H1 (cell line): ENCODE measurements around the gene UBE3C. TPM values are rescaled to one million over a fixed set of nuclear protein-coding genes. Genes with fewer than 3 reads are reported as not detected.

Source experiments
- CTCF ChIA-PET: fragments of 300-600 bp; sonication (Branson Sonifier 250); formaldehyde crosslinking; loops from one replicate; lab custom pipeline; 2021; ENCODE audit not compliant: partially characterized antibody; lab: Charles Lee
- POLR2A ChIA-PET: fragments of 300-600 bp; sonication (Branson Sonifier 250); formaldehyde crosslinking; loops from one replicate; lab custom pipeline; 2021; ENCODE audit warnings: inconsistent platforms; ENCODE audit not compliant: partially characterized antibody; lab: Charles Lee
- DNase-seq, 2 experiments: peaks; one replicate each; pipeline versions ENCODE4 v3.0.0 to v3.0.0-alpha.2; 2010 to 2022; ENCODE audit warnings: low spot score in 2 of 2, low read depth in 1 of 2, mixed read lengths in 1 of 2
- FAIRE-seq: peaks from 2 replicates; lab custom pipeline; 2011; peaks lifted over from hg19 to GRCh38; lab: Jason Lieb, UNC
- H2AFZ ChIP-seq: 2 replicates; pipeline ENCODE4 v1.8.1; 2012; ENCODE audit warnings: low read length, inconsistent platforms
- H2AK5ac ChIP-seq: 2 replicates; pipeline ENCODE4 v1.6.1; 2013; ENCODE audit warnings: low read depth, low read length
- H2BK120ac ChIP-seq: replicated peaks from 2 replicates; pipeline ENCODE3; 2013; ENCODE audit warnings: low read depth, low read length, inconsistent platforms
- H2BK12ac ChIP-seq: 2 replicates; pipeline ENCODE4 v1.6.1; 2013; ENCODE audit warnings: low read depth, low read length
- H2BK15ac ChIP-seq: 2 replicates; pipeline ENCODE4 v1.6.1; 2013; ENCODE audit warnings: low read length
- H2BK20ac ChIP-seq: 2 replicates; pipeline ENCODE4 v1.6.1; 2013; ENCODE audit warnings: low read length
- H2BK5ac ChIP-seq: 2 replicates; pipeline ENCODE4 v1.6.1; 2013; ENCODE audit warnings: low read depth, low read length
- H3K14ac ChIP-seq: 2 replicates; pipeline ENCODE4 v1.6.1; 2013; ENCODE audit warnings: inconsistent platforms; ENCODE audit not compliant: insufficient read length
- H3K18ac ChIP-seq: 2 replicates; pipeline ENCODE4 v1.6.1; 2013; ENCODE audit warnings: low read length; ENCODE audit errors: extremely low read depth
- H3K23ac ChIP-seq: 2 replicates; pipeline ENCODE4 v1.6.1; 2013; ENCODE audit warnings: inconsistent platforms; ENCODE audit not compliant: insufficient read length
- H3K23me2 ChIP-seq: 2 replicates; pipeline ENCODE4 v1.6.1; 2013; ENCODE audit warnings: low read depth, low read length
- H3K27ac ChIP-seq: 2 replicates; pipeline ENCODE4 v1.6.1; 2011; ENCODE audit warnings: low read depth, low read length, inconsistent platforms
- H3K27me3 ChIP-seq, 4 experiments: replicated peaks in 1 of 4; 1 replicate in 1 of 4; 2 replicates in 3 of 4; pipeline versions ENCODE4 v1.6.1 to v1.8.1; 2011 to 2013; ENCODE audit warnings: low read length in 3 of 4, mild to moderate bottlenecking in 3 of 4, inconsistent platforms in 2 of 4, mixed read lengths in 2 of 4, moderate library complexity in 1 of 4; ENCODE audit not compliant: control insufficient read depth in 3 of 4, insufficient read depth in 3 of 4; ENCODE audit errors: extremely low read depth in 1 of 4
- H3K36me3 ChIP-seq, 4 experiments: 2 replicates each; pipeline versions ENCODE4 v1.6.1 to v1.8.1; 2011 to 2013; ENCODE audit warnings: mild to moderate bottlenecking in 4 of 4, low read length in 3 of 4, moderate library complexity in 2 of 4, control low read depth in 1 of 4, inconsistent platforms in 1 of 4; ENCODE audit not compliant: insufficient read depth in 4 of 4, control insufficient read depth in 2 of 4
- H3K4ac ChIP-seq: replicated peaks from 2 replicates; pipeline ENCODE3; 2013; ENCODE audit warnings: low read length, low read depth, mixed read lengths, inconsistent platforms; ENCODE audit not compliant: insufficient read length
- H3K4me1 ChIP-seq, 4 experiments: replicated peaks in 1 of 4; 1 replicate in 1 of 4; 2 replicates in 3 of 4; pipeline versions ENCODE4 v1.6.1 to v1.8.1; 2011 to 2013; ENCODE audit warnings: low read length in 3 of 4, inconsistent platforms in 2 of 4, mixed read lengths in 1 of 4; ENCODE audit not compliant: insufficient read depth in 4 of 4, control insufficient read depth in 3 of 4
- H3K4me2 ChIP-seq, 2 experiments: 2 replicates each; pipeline versions ENCODE4 v1.6.1 to v1.8.1; 2011 to 2013; ENCODE audit warnings: low read depth in 2 of 2, low read length in 2 of 2, control low read depth in 1 of 2, inconsistent platforms in 1 of 2, mild to moderate bottlenecking in 1 of 2; ENCODE audit not compliant: insufficient read depth in 1 of 2
- H3K4me3 ChIP-seq, 4 experiments: fragments of 200-600, 300-600 bp in 1 of 4; sonication (generic), shearing (Covaris generic), sonication (Bioruptor Twin) in 1 of 4; 2 replicates each; pipeline versions ENCODE4 v1.5.1 to v1.8.1; 2011 to 2016; ENCODE audit warnings: low read length in 4 of 4, low read depth in 3 of 4, control low read depth in 2 of 4, inconsistent platforms in 2 of 4, mild to moderate bottlenecking in 2 of 4, mixed read lengths in 1 of 4, moderate library complexity in 1 of 4; ENCODE audit not compliant: insufficient read depth in 2 of 4; ENCODE audit errors: extremely low read depth in 1 of 4
- H3K56ac ChIP-seq: replicated peaks from 2 replicates; pipeline ENCODE3; 2013; ENCODE audit warnings: low read depth, mild to moderate bottlenecking, mixed read lengths, low read length, inconsistent platforms; ENCODE audit not compliant: insufficient read length
- H3K79me1 ChIP-seq: 2 replicates; pipeline ENCODE4 v1.6.1; 2013; ENCODE audit warnings: low read depth, low read length, control low read depth
- H3K79me2 ChIP-seq, 2 experiments: 2 replicates each; pipeline versions ENCODE4 v1.6.1 to v1.8.1; 2012 to 2013; ENCODE audit warnings: low read length in 2 of 2, mild to moderate bottlenecking in 2 of 2, inconsistent platforms in 1 of 2; ENCODE audit not compliant: insufficient read depth in 2 of 2, control insufficient read depth in 1 of 2
- H3K9ac ChIP-seq, 4 experiments: replicated peaks in 1 of 4; 1 replicate in 1 of 4; 2 replicates in 3 of 4; pipeline versions ENCODE4 v1.6.1 to v1.8.1; 2011 to 2013; ENCODE audit warnings: low read depth in 3 of 4, low read length in 3 of 4, control low read depth in 2 of 4, mild to moderate bottlenecking in 2 of 4, moderate library complexity in 2 of 4, inconsistent platforms in 1 of 4; ENCODE audit errors: extremely low read depth in 1 of 4
- H3K9me3 ChIP-seq, 2 experiments: 2 replicates each; pipeline versions ENCODE4 v1.6.1 to v1.8.1; 2012 to 2013; ENCODE audit warnings: mild to moderate bottlenecking in 2 of 2, moderate library complexity in 2 of 2, control low read depth in 1 of 2, inconsistent platforms in 1 of 2, low read depth in 1 of 2, low read length in 1 of 2, mixed read lengths in 1 of 2; ENCODE audit not compliant: insufficient read depth in 2 of 2
- H4K20me1 ChIP-seq, 2 experiments: replicated peaks in 1 of 2; 2 replicates each; pipeline versions ENCODE3 to v1.8.1; 2011 to 2013; ENCODE audit warnings: inconsistent platforms in 2 of 2, low read length in 2 of 2, mild to moderate bottlenecking in 1 of 2; ENCODE audit not compliant: insufficient read depth in 2 of 2, control insufficient read depth in 1 of 2
- H4K5ac ChIP-seq: 2 replicates; pipeline ENCODE4 v1.6.1; 2013; ENCODE audit warnings: low read length, low read depth, mixed read lengths, inconsistent platforms; ENCODE audit not compliant: insufficient read length
- H4K8ac ChIP-seq: 2 replicates; pipeline ENCODE4 v1.8.0; 2013; ENCODE audit warnings: mild to moderate bottlenecking, moderate library complexity, low read length, inconsistent platforms; ENCODE audit not compliant: insufficient read depth; ENCODE audit errors: extremely low read depth
- H4K91ac ChIP-seq: replicated peaks from 2 replicates; pipeline ENCODE3; 2013; ENCODE audit warnings: low read length, mixed read lengths, inconsistent platforms; ENCODE audit not compliant: insufficient read length
- BCL11A ChIP-seq, 2 experiments: IDR thresholded peaks; one replicate each; pipeline ENCODE4 v1.6.1; 2011; ENCODE audit warnings: low read depth in 2 of 2, low read length in 2 of 2, mild to moderate bottlenecking in 2 of 2
- KDM1A ChIP-seq: fragments of 200-600, 300-600 bp; sonication (generic); IDR thresholded peaks from 2 replicates; pipeline ENCODE4 v1.7.1; 2016; ENCODE audit warnings: mild to moderate bottlenecking, low read length, borderline replicate concordance
- RBBP5 ChIP-seq: IDR thresholded peaks from 2 replicates; pipeline ENCODE4 v1.7.1; 2012; ENCODE audit warnings: low read depth, mild to moderate bottlenecking, inconsistent platforms, low read length, moderate library complexity, borderline replicate concordance
- RFX5 ChIP-seq: IDR thresholded peaks from 2 replicates; pipeline ENCODE4 v1.6.1; 2011; ENCODE audit warnings: low read depth, low read length, improper control_type of control experiment, borderline replicate concordance
- RXRA ChIP-seq: IDR thresholded peaks from 2 replicates; pipeline ENCODE4 v1.6.1; 2011; ENCODE audit warnings: low read depth, mild to moderate bottlenecking, low read length, moderate library complexity; ENCODE audit not compliant: insufficient read depth
- SRF ChIP-seq: IDR thresholded peaks from 2 replicates; pipeline ENCODE4 v1.6.1; 2011; ENCODE audit warnings: mild to moderate bottlenecking, low read depth, low read length, moderate library complexity
- SUZ12 ChIP-seq: fragments of 200-600 bp; sonication (generic); IDR thresholded peaks from 2 replicates; pipeline ENCODE4 v1.6.1; 2012; ENCODE audit warnings: mild to moderate bottlenecking, inconsistent platforms, low read length, moderate library complexity, mixed read lengths
- TBP ChIP-seq: IDR thresholded peaks from 2 replicates; pipeline ENCODE4 v1.6.1; 2011; ENCODE audit warnings: low read depth, low read length, improper control_type of control experiment
- TCF12 ChIP-seq: IDR thresholded peaks from 2 replicates; pipeline ENCODE4 v1.6.1; 2011; ENCODE audit warnings: low read depth, mild to moderate bottlenecking, low read length
- WGBS, 2 experiments: shearing (Covaris generic) in 1 of 2; methylation state at CpG; one replicate each; pipeline versions ENCODE4 v1.1.6 to v1.1.7; 2013 to 2015; ENCODE audit warnings: low lambda C conversion rate in 2 of 2, mixed read lengths in 2 of 2, inconsistent platforms in 1 of 2, low coverage in 1 of 2, missing lambda C conversion rate in 1 of 2; ENCODE audit not compliant: insufficient replicate concordance in 2 of 2, insufficient coverage in 1 of 2, insufficient read length in 1 of 2; ENCODE audit errors: extremely low coverage in 1 of 2, missing lambda C conversion rate in 1 of 2; 5-methylcytosine and 5-hydroxymethylcytosine counted together
- polyA plus RNA-seq, 7 experiments: library from polyadenylated mRNA; depleted of rRNA in 3 of 7; stranded (reverse) in 5 of 7; unstranded in 2 of 7; fragments of >200 nt in 5 of 7; fragments of 200-250 nt in 2 of 7; gene quantifications; 1 replicate in 5 of 7; 2 replicates in 1 of 7; 4 replicates in 1 of 7; pipeline versions ENCODE4 v1.2.1 to v1.2.3, GENCODE V29; 2011 to 2013; ENCODE audit warnings: missing spikeins in 2 of 7, mixed read lengths in 2 of 7
- total RNA-seq: library from RNA; stranded (reverse); fragmentation: NEBNext Ultra II Directional; extraction: Animal tissue kit (Norgen Biotek cat#: 25700); gene quantifications from 2 replicates; pipeline ENCODE4 v1.2.1, GENCODE V29; 2021
- TF ChIP-seq, protein P1 (sequence below): IDR thresholded peaks from 2 replicates; pipeline ENCODE4 v1.6.1; 2011; ENCODE audit warnings: low read depth, mild to moderate bottlenecking, low read length; ENCODE audit not compliant: insufficient read depth
- TF ChIP-seq, protein P2 (sequence below): IDR thresholded peaks from 2 replicates; pipeline ENCODE4 v1.6.1; 2012; ENCODE audit warnings: low read length, inconsistent platforms

UBE3C gene
- total and polyA plus RNA-seq, 2 of the 8 experiments (the other 6 are each of a cell fraction or from before 2014, with no cell fraction given): 32.0 to 54.1 TPM

DNA sequence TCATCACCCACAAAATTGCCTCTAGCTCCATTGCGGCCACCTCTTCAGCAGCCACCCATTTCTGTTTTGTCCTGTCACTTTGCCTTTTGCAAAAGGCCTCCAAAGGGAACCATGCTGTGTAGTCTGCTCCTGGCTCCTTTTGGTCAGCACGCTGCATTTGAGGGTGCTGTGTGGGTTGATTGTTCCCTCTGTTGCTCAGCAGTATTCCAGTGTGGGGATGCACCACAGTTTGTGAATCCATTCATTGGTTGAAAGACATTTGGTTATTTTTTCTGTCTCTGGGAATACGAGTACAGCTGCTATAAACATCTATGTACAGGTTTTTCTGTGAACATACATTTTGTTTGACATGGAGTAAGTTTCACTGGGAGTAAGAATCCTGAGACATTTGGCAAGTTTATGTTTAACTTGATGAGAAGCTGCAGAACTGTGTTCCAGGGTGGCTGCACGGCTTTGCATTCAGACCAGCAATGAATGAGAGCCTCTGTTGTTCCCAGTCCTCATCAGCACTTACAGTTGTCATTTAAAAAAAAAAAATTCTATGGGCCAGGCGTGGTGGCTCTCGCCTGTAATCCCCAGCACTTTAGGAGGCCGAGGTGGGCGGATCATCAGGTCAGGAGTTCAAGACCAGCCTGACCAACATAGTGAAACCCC lies 82.3 kb downstream of the UBE3C start:
- Histone ChIP-seq H3K79me1 (no peaks in the 10 kb centered on the region), H2BK5ac (no peak overlapping the region), H3K4me2 (no peak overlapping the region), H2AK5ac (no peak overlapping the region), H3K4ac (no peak overlapping the region), H4K8ac (no peak overlapping the region), H4K5ac (no peak overlapping the region), H2BK20ac (no peak overlapping the region), H3K4me3 (no peak overlapping the region), H2BK120ac (no peak overlapping the region), H2BK15ac (no peak overlapping the region), H3K23ac (no peak overlapping the region), H3K27ac (no peak overlapping the region), H3K9me3 (no peaks in the 10 kb centered on the region), H3K23me2 (no peaks in the 10 kb centered on the region), H4K91ac (no peak overlapping the region), H4K20me1 (peaks cover 0 to 8% of the 10 kb centered on the region in 2 experiments), H2BK12ac (no peak overlapping the region), H3K36me3 (peaks cover 3 to 55% (median 24%) of the 10 kb centered on the region in 4 experiments; a peak in 7 of 8 replicates), H3K9ac (no peak overlapping the region), H2AFZ (no peak overlapping the region), H3K18ac (no peak overlapping the region), H3K79me2 (no peaks in the 10 kb centered on the region), H3K27me3 (no peaks in the 10 kb centered on the region), H3K56ac (no peak overlapping the region), H3K4me1 (no peaks in the 10 kb centered on the region), H3K14ac (no peak overlapping the region)
- DNase-seq (no peak), FAIRE-seq (no peak)
- CTCF ChIA-PET: interaction anchor here (0.6 to 15.3 kb wide), 6 partner anchors 23 to 317 kb away, joined by 3 to 207 read pairs (median 3); no protein-coding TSS in a partner anchor
- 92% methylated on average over 8 of the region's 8 CpGs; no CpG with 5 or more reads in 1 of the 2 experiments for WGBS, 2 experiments
- POLR2A ChIA-PET: interaction anchor here (1.0 to 1.1 kb wide), 2 partner anchors 12 kb away, joined by 3 to 5 read pairs; no protein-coding TSS in a partner anchor
- TF ChIP-seq, protein P1, sequence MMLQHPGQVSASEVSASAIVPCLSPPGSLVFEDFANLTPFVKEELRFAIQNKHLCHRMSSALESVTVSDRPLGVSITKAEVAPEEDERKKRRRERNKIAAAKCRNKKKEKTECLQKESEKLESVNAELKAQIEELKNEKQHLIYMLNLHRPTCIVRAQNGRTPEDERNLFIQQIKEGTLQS: no peak
- TF ChIP-seq RXRA (no peak), RBBP5 (no peak), KDM1A (no peak), SRF (no peak), RFX5 (no peak), SUZ12 (no peak), TBP (no peak), BCL11A (IDR thresholded peaks at IDR 0.05; ENCODE audit: low read depth in 2 of 2, low read length in 2 of 2) (no peak), TCF12 (no peak)
- TF ChIP-seq, protein P2, sequence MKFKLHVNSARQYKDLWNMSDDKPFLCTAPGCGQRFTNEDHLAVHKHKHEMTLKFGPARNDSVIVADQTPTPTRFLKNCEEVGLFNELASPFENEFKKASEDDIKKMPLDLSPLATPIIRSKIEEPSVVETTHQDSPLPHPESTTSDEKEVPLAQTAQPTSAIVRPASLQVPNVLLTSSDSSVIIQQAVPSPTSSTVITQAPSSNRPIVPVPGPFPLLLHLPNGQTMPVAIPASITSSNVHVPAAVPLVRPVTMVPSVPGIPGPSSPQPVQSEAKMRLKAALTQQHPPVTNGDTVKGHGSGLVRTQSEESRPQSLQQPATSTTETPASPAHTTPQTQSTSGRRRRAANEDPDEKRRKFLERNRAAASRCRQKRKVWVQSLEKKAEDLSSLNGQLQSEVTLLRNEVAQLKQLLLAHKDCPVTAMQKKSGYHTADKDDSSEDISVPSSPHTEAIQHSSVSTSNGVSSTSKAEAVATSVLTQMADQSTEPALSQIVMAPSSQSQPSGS: no peak
